Stimulated activated CD8-positive, alpha-beta memory T cell treated with anti-CD3 and anti-CD28 coated beads, Interleukin-7, amount 100 ng/mL, for 1 hour (primary cell): ENCODE data around the gene CD48.
"Not testable (repeated sequence)": the region's sequence is repeated elsewhere in the genome, so short reads cannot be mapped to it uniquely, and the experiment has no call there.

Source experiments
- DNase-seq, 2 donors: peaks; one replicate each; pipeline ENCODE4 v3.0.0-alpha.2; 2020; ENCODE audit warnings: low read depth in 2 of 2

Gene CD48

GRCh38 chr1:160741612-160742348 is 30.2 kb upstream of the CD48 start:
- no peak for DNase-seq

- DNase-seq: no peak
Measured at GRCh38 chr1:160741092-160741501, 29.5 kb upstream of the CD48 start.

- no peak for DNase-seq
Measured at GRCh38 chr1:160740133-160740688, 28.6 kb upstream of the CD48 start.

DNA sequence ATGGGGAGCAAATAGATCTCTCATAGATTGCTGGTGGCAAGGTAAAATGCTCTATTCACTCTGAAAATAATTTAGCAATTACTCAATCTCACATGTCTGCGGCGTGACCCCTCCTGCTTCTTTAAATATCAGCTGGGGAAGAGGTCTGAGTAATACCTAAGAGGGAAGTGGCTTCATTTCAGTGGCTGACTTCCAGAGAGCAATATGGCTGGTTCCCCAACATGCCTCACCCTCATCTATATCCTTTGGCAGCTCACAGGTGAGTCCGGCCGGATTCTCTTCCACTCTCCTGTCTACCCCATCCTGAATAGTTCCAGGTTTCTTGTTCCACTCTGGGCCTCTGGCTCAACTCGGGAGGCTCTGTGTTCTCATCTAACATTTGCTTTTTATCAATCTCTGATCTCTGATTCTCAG is 27.5 kb upstream of the CD48 start, which contains the start of gene SLAMF7:
TSS of gene SLAMF7 (plus strand) at position 150 of the 414 bp plus-strand sequence. CDS start at position 205, 55 bp downstream.
- DNase-seq: peak; percentile 18 to 34

DNA sequence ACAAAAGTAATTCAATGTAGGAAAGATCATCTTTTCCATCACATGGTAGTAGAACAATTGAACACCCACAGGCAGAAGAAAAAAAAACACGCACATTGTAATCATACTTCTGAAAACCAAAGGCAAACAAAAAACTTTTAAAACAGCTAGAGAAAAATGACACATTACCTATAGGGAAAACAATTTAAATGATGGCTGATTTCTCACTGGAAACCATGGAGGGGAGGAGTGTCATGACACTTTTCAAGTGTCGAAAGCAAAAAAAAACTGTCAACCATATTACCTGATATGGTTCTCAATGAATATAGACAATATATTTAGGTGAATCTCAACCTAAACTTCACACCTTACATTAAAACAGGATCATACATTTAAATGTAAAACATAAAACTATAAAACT is 26.6 kb upstream of the CD48 start:
- no peak for DNase-seq

DNA sequence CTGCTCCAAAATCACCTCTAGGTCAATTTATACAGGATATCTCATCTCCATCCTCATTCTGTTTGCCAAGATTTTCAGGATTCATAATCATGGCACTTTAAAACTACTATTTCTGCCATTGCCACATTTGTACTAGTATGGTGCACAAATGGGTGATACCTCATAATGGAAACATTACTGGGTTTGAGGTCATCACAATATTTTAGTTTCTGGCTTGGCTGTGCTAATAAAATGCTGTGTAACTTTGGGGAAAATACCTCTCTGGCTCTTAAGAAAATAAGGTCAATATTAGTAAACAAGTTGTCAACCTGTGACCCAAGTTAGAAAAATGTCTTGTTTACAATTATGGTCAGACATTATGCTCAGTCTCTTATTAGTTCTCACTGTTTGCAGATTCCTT is 22.7 kb upstream of the CD48 start:
- no peak for DNase-seq

DNA sequence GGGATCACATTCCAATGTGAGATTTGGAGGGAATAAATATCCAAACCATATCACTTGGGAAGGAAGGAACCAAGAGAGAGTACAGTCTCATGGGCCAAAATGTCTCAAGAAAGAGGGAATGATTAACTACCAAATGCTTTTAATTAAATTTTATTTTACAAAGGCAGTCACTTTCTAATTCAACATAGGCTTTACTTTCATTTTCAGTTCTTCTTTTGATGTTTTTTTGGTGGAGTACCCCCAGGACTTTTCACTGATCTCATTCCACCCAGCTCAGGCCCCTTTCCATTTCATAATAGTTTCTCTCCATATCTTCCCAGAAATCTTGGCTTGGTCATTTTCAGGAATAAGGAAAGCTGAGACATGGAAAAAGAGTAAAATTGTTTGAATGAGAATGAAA is 22.3 kb upstream of the CD48 start:
- no peak for DNase-seq

- DNase-seq: no peak
Measured at GRCh38 chr1:160731990-160732389, 20.4 kb upstream of the CD48 start.

- DNase-seq: not testable (repeated sequence)
Measured at GRCh38 chr1:160731564-160731963, 19.9 kb upstream of the CD48 start.

- DNase-seq: no peak
Measured at GRCh38 chr1:160727316-160727640, 15.7 kb upstream of the CD48 start.

DNA sequence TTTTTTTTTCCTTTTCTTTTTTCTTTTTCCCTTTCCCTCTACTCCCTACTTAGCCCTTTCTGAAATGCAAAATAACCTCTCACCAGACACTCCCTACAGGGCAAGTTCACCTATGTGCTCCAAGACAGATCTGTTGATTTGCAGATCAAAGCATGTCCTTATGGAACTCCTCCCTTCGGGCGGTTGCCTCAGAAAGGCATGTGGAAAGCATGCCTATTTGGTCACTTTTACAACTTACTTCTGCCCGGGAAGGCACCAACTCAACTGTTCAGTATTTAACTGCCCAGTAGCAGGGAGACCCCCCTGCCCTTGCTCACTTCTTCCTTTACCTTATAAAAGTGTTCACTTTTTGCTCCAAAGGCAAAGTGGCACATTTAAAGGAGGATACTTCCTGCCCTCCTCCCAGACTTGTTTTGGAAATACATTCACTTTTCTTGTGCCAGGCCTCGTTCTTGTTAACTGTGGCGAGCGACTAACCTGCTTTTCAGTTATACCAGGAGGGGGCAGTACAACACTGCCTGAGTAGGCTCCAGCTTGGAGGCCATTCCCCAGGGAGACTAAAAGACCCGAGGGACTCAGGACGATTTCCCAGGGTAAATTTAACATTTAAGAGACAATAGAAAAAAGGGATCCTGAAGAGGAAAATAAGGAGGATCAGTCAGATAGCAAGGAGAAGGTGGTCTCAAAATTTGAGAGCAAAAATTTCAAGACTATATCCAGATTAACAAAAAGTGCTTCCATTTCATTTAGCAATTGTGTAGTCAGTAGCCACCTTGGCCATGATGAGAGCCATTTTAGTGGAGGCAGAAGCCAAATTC is 15.1 kb upstream of the CD48 start:
- peak in 1 of 2 donors; percentile 24 for DNase-seq

DNA sequence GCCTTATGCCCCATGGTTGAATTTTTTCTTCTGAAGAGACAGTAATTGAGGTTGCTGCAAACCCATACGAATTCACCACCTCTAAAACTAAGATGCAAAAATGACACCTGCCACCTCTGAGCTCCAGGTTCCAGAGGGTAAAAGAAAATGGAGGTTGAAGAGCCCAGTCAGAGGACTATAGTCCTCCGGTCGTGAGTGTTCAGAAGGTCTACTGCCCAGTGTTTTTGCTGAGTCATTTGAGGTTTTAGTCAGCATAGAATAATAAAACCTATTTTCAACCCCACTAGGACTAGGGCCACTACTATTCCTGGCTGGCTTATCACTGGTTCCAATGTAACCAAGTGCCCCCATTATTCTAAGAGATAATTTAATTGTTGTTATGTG is 14.5 kb upstream of the CD48 start:
- no peak for DNase-seq

DNA sequence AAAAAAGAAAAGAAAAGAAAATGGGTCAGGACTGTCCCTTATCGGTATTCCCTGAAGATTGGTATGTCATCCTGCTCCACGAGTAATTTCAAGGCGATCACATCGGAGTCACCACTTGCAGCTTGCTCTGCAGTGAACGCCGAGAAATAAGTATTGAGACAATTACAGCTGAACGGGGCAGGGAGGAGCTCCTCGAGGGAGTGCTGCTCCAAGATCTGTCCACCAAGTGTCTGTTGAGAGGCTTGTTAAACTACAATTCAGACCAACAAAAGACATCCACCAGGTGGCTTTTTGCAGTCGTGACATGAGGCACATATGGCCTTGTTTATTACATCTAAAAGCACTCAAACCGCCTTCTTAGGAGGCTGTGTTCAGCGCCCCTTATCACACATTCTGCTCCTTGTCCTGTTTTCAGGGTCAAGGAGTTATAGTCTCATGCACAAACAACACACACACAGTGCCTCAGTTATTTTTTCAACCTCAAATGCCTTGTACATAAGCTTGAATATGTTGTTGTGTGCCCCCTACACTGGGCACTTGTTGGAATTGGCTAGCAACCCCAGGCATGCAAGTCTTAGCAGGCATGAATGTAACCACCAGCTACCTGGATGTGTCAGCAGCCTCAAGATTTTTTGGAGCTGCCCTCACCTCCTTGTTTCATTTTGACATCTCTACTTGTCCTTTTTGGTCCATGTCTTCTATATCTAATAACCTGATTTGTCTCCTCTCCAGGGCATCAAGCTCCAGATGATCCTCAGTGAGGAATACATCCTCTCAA is 13.0 kb upstream of the CD48 start:
- DNase-seq: no peak

DNA sequence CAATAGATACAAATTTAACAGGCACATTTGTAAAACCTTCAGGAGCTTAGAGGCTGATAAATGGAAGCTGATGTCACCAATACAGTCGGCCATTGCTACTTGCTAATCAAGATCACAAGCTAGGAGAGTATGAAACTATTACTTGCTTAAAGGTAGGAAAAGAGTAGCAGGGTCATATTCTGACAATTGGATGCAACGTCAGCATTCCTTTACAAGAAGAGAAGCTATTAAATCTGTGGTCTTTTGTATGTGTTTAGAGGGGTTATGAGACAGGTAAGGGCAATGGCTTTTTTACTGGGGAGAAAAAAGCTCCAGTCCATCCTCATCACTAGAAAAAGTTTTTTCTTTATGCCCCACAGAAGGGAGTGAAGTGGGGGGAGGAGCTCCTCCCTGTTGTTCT is 11.7 kb upstream of the CD48 start:
- DNase-seq: no peak

DNA sequence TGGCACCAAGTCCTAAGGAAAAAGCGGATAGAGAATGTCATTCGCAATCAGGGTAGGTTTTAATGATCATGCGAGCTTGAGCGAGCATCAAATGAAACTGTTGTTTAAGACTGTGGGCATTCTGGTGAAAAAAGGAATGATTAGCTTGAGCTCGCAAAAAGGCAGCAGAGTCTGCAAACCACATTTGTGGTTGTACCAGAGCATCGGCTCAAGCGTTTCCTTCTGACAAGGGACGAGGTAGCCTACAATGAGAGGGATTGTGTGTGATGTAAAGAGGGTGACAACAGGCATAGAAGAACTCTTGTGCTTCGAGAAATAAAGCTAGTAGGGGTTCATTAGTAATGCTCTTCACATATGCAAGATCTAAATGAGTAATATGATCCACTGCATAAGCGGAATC is 11.1 kb upstream of the CD48 start:
- no peak for DNase-seq

DNA sequence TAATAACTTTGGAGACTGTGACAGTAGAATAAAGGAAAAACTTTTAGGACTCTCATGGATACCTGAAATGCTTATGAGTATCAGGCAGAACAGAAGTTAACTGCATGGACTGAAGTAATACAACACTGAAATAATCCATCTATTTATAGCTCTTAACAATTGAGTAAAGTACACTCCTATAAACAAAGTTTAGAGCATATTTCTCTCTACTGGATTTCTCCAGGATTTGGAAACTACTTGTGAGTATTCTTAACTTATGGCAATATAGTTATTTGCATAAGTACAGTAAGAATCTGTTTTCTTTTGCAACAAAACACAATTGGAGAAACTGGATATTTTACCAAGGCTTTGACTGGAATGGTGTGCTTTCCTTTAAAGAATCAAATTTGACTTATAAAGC is 9.9 kb upstream of the CD48 start:
- no peak for DNase-seq

GRCh38 chr1:160720356-160721085 is 8.9 kb upstream of the CD48 start:
- DNase-seq: no peak

DNA sequence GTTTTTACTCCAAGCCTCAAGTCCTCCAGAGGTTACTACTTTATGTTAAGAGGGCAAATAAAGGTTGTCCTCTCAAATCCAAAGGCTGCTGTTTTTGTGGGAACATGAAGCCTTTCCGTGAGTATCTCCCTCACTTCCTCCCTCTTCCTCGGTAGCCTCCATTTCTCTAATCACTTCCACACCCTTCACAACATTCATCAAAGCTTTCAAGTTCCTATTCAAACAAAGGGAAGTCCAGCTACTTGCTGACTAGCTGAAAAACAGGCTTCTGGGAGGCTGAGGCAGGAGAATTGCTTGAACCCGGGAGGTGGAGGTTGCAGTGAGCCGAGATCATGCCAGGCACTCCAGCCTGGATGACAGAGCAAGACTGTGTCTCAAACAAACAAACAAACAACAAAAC is 6.6 kb upstream of the CD48 start:
- no peak for DNase-seq

GRCh38 chr1:160717306-160717705 is 5.7 kb upstream of the CD48 start:
- no peak for DNase-seq

DNA sequence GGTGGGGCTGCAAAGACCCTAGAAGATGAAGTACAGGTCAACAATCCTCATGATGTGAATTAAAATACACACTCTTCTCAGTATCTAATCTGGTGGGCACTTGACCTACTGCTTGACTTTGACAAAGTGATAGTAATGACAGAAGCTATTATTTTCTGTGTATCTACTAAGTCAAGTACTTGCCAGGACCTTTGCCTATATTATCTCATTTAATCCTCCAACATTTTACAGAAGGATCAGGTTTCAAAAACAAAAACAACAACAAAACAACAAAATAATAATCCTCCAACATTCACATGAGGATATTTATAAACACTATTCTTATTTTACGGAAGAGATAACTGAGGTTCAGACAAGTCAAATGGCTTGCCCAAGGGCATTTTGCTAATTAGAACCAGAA is 4.4 kb upstream of the CD48 start:
- no peak for DNase-seq

GRCh38 chr1:160714034-160714648 is 2.5 kb upstream of the CD48 start:
- DNase-seq: not testable (repeated sequence)
